AG04450 (cell line): Measurements from ENCODE around the gene EYA4. TPM values are rescaled to one million over a fixed set of nuclear protein-coding genes. Genes with fewer than 3 reads are reported as not detected.

ENCODE experiments used
- CTCF ChIA-PET: fragments of 300-600, 350-600 bp; formaldehyde crosslinking; extraction: SDS; loops from one replicate; lab custom pipeline; 2022; ENCODE audit warnings: antibody characterized with exemption, inconsistent platforms; lab: Charles Lee
- POLR2A ChIA-PET: fragments of 350-600 bp; formaldehyde crosslinking; extraction: SDS; loops from one replicate; lab custom pipeline; 2021; ENCODE audit warnings: antibody characterized with exemption, inconsistent platforms; lab: Yijun Ruan, JAX
- DNase-seq: peaks from one replicate; pipeline ENCODE4 v3.0.0-alpha.2; 2011; ENCODE audit warnings: low read depth, low spot score
- H3K27ac ChIP-seq: one replicate; pipeline ENCODE4 v1.5.1; 2012; ENCODE audit warnings: low read depth, low read length, control low read depth
- H3K27me3 ChIP-seq: one replicate; pipeline ENCODE4 v1.6.0; 2012; ENCODE audit warnings: low read length; ENCODE audit not compliant: control insufficient read depth, insufficient read depth
- H3K4me3 ChIP-seq: 2 replicates; pipeline ENCODE4 v1.5.1; 2011; ENCODE audit warnings: mild to moderate bottlenecking, low read depth, low read length, control low read depth
- H3K9me3 ChIP-seq: 2 replicates; pipeline ENCODE4 v1.5.1; 2012; ENCODE audit warnings: low read length; ENCODE audit not compliant: control insufficient read depth, insufficient read depth
- polyA plus RNA-seq: library from polyadenylated mRNA; depleted of rRNA; stranded (reverse); fragments of >200 nt; gene quantifications from 2 replicates; pipeline ENCODE4 v1.2.3, GENCODE V29; 2011
- TF ChIP-seq, protein P1 (sequence below): IDR thresholded peaks from 2 replicates; pipeline ENCODE4 v1.5.1; 2011; ENCODE audit warnings: low read depth, low read length, control low read depth, inconsistent platforms

EYA4 gene
- polyA plus RNA-seq, 1 experiment, result 37.8 TPM

- ChIA-PET POLR2A (no interaction called here), CTCF (interaction anchor here (0.5 kb wide), 1 partner anchor 101 kb away, joined by 9 read pairs; no protein-coding TSS in a partner anchor)
- TF ChIP-seq, protein P1, sequence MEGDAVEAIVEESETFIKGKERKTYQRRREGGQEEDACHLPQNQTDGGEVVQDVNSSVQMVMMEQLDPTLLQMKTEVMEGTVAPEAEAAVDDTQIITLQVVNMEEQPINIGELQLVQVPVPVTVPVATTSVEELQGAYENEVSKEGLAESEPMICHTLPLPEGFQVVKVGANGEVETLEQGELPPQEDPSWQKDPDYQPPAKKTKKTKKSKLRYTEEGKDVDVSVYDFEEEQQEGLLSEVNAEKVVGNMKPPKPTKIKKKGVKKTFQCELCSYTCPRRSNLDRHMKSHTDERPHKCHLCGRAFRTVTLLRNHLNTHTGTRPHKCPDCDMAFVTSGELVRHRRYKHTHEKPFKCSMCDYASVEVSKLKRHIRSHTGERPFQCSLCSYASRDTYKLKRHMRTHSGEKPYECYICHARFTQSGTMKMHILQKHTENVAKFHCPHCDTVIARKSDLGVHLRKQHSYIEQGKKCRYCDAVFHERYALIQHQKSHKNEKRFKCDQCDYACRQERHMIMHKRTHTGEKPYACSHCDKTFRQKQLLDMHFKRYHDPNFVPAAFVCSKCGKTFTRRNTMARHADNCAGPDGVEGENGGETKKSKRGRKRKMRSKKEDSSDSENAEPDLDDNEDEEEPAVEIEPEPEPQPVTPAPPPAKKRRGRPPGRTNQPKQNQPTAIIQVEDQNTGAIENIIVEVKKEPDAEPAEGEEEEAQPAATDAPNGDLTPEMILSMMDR, result no peak
- Histone ChIP-seq H3K4me3 (no peak overlapping the region), H3K27me3 (no peaks in the 10 kb centered on the region), H3K27ac (no peak overlapping the region), H3K9me3 (no peaks in the 10 kb centered on the region)
- peak; percentile 39 for DNase-seq
Measured at GRCh38 chr6:133337308-133337707, 96.2 kb downstream of the EYA4 start.

DNA sequence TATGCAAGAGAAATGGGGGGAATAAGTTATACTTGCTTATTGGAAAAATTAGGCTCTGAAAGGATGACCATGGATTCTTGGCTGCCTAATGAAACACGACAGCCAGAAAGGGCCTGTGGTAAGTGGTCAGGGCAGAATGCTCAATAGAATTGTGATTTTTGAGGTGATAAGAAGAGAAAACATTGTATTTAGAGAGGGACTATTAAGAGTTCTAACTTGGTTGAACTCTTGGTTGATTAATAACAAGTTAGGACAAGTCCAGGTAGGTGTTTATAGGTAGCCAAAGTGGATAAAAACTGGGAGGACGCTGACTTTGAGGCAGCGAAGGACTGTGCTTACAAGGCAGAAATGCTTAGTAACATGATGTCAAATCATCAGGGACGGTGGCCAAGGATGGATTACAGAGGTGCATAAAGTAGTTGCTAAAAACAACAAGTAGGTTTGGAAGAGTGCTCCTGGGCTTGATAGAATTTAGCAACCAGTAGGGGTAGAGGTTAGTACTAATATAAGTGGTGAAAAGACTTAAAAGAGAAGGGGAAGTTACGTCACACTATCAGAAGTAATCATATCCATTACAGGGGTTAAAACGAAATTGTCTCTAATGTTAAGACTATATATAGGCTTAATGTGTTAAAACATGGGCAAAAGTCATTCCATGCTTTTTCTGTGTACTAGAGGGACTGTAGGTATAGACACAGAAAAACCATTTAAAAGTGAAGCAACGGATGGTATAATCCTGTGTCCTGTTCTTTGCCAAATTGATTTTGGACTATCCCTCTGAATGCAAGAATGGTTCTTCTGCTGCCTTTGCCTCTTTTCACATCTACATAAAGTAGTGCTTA, 98.6 kb downstream of the EYA4 start:
- CTCF ChIA-PET, result no interaction called here

DNA sequence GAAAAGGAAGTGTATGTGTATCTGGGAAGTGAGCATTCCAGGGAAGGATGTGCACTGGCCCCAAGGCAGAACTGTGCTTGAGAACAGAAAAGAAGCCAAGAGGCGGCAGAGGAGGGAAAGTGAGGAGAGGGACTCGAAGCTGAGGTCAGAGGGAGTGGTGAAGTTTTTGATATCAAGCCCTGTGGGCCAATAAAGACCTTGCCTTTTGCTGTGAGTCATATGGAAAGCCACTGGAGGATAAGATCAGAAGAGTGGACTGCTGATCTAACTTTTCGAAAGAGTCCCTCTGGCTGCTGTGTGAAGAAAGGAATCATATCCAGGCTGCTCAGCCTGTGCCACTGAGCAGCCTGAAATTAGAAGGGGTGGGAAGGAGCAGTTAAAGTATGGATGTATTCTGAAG, 99.4 kb downstream of the EYA4 start:
- CTCF ChIA-PET, result no interaction called here
- TF ChIP-seq, protein P1, result no peak

More for the DNA sequence above, 98.6 kb downstream of the EYA4 start:
- no peak overlapping the region for H3K27ac ChIP-seq
- DNase-seq, result no peak
- H3K9me3 ChIP-seq, result no peaks in the 10 kb centered on the region
- no peak overlapping the region for H3K4me3 ChIP-seq
- TF ChIP-seq, protein P1, result no peak
- POLR2A ChIA-PET, result no interaction called here
- H3K27me3 ChIP-seq, result no peaks in the 10 kb centered on the region

GRCh38 chr6:133341607-133342158, 100.5 kb downstream of the EYA4 start:
- ChIA-PET POLR2A (no interaction called here), CTCF (no interaction called here)
- TF ChIP-seq, protein P1, result no peak
- Histone ChIP-seq H3K9me3 (no peaks in the 10 kb centered on the region), H3K27ac (no peak overlapping the region), H3K27me3 (no peaks in the 10 kb centered on the region), H3K4me3 (no peak overlapping the region)
- DNase-seq, result peak; percentile 15

More for the DNA sequence above, 99.4 kb downstream of the EYA4 start:
- no peak overlapping the region for H3K4me3 ChIP-seq
- DNase-seq, result no peak
- POLR2A ChIA-PET, result no interaction called here
- no peaks in the 10 kb centered on the region for H3K9me3 ChIP-seq
- no peak overlapping the region for H3K27ac ChIP-seq
- no peaks in the 10 kb centered on the region for H3K27me3 ChIP-seq

- POLR2A ChIA-PET, result no interaction called here
- Histone ChIP-seq H3K27ac (no peak overlapping the region), H3K27me3 (no peaks in the 10 kb centered on the region), H3K9me3 (no peaks in the 10 kb centered on the region), H3K4me3 (no peak overlapping the region)
- TF ChIP-seq, protein P1, result no peak
- CTCF ChIA-PET, result no interaction called here
- DNase-seq, result no peak
Measured at GRCh38 chr6:133343220-133343619, 102.1 kb downstream of the EYA4 start.
